ENCODE results near the gene PLA2G15.
A peak's percentile ranks its signal among the peaks of the same experiment; 100 is the strongest.

PLA2G15 gene

DNA sequence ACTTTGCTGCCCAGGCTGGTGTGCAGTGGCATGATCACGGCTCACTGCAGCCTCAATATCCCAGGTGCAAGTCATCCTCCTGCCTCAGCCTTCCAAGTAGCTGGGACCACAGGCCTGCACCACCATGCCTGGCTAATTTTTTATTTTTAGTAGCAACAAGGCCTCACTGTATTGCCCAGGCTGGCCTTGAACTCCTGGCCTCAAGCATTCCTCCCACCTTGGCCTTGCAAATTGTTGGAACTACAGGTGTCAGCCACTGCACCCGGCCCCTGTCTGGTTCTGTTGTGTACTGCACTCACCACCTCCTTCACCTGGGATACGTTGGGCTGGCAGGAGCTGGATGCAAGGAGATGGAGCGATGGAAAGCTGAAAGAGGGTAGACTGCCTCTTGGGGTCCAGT, 8.5 kb downstream of the PLA2G15 start:
- DNase-seq (ENCODE audit: low read depth in 2 of 2): no peak

DNA sequence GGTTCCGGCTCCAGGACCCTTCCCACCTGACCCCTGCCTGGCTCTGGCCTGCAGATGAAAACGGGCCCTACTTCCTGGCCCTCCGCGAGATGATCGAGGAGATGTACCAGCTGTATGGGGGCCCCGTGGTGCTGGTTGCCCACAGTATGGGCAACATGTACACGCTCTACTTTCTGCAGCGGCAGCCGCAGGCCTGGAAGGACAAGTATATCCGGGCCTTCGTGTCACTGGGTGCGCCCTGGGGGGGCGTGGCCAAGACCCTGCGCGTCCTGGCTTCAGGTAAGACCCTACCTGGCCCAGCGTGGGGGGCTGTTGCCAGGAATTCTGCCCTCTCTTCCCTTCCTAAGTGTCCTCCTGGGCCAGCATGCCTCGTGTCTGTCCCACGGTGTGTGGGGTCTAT, 10.5 kb downstream of the PLA2G15 start:
- DNase-seq (ENCODE audit: low read depth in 2 of 2): no peak

DNA sequence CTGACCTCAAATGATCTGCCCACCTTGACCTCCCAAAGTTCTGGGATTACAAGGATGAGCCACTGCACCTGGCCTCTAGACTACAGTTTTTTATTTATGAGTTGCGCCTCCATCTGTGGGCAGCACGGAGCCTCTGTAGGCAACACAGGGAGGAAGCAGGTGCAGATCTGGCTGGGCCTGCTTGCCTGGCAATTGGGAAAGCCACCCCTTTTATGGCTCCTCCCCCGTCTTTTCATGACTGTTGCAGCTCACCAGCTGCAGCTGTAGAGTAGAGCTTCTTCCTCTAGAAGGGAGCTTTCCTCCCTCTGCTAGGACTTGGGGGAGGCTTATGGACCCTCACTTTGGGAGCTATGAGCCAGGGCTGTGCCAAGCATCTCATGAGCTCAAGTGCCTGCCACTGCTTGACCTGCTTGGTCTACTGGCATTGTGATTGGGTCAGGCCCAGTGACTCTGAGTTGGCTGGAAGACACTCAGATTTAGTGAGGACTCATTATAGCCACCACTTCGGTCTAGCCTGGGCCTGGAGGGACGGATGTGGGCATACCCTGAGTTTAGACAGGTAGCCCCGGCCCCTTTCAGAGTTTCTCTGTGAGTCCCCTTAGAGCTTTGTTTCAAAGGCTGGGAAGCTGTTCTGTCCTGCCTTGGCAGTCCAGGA, 12.2 kb downstream of the PLA2G15 start:
- DNase-seq (ENCODE audit: low read depth in 2 of 2): no peak

DNA sequence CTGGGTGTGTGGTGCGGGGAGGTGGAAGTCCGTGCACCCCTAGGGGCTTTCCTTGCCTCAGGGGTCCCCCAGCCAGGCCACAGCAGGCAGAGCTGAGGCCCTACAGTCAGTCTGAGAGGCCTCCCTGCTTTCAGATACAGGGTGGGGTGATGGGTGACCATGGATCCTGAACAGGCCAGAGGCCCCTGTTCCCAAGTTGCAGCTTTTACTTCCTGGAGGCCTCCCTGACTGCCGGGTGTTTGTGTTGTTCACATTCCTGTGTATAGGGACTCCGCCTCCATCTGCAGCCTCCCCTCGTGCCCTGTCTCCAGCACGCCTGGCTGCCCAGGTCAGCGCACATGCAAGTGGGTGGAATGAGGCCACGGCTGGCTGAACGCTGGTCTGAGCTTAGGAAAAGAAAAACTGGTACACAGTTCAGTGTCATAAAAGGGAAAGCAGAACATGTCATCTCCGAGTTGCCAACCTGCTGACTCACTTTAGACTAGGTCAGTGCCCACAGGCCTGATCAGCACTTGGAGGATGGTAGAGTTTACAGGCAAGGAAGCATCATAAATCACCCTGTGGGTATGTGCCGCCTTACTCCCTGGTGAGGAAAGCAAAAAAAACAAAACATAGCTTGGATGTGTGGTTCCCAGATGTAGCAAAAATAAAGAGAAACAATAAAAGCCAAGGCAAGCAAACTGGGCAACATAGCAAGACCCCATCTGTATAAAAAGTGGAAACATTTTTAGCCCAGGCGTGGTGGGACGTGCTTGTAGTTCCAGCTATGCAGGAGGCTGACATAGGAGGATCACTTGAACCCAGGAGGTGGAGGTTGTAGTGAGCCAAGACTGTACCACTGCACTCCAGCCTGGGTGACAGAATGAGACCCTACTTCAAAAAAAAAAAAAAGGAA, 13.0 kb downstream of the PLA2G15 start:
- no peak for DNase-seq (ENCODE audit: low read depth in 2 of 2)

DNA sequence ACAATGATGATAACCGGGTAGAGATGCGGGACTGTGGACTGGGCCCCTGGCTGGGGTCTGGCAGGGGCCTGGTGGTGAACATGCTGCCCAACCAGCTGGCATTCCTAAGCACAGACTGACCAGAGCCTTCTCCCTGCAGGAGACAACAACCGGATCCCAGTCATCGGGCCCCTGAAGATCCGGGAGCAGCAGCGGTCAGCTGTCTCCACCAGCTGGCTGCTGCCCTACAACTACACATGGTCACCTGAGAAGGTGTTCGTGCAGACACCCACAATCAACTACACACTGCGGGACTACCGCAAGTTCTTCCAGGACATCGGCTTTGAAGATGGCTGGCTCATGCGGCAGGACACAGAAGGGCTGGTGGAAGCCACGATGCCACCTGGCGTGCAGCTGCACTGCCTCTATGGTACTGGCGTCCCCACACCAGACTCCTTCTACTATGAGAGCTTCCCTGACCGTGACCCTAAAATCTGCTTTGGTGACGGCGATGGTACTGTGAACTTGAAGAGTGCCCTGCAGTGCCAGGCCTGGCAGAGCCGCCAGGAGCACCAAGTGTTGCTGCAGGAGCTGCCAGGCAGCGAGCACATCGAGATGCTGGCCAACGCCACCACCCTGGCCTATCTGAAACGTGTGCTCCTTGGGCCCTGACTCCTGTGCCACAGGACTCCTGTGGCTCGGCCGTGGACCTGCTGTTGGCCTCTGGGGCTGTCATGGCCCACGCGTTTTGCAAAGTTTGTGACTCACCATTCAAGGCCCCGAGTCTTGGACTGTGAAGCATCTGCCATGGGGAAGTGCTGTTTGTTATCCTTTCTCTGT, 14.0 kb downstream of the PLA2G15 start:
- DNase-seq (ENCODE audit: low read depth in 2 of 2): no peak

DNA sequence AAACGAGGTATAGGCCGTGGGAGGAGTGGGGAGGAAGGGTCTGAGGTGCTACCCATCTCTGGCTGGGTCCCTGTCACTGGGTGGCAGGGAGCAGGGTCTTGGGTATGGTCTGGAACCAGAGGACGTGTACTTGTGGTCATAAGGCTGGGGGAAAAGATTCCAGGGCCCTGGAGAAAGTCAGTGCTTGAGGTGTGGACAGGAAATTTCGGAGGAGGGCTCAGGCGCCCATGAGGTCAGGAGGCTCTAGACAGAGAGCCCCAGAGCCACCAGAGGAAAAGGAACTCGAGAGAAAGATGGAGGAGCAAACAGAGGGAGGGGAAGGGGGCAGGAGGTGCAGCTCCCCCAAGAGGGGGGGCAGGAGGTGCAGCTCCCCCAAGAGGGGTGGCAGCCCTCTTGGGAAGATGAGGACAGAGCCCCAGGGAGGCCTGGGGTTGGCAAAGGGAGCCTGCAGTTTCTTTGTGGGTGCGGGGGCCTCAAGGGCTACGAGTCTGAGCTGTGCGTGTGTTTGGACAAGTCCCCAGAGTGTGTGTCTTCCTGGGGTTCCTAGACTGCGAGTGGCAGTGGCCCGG, 18.5 kb downstream of the PLA2G15 start:
- no peak for DNase-seq (ENCODE audit: low read depth in 2 of 2)

DNA sequence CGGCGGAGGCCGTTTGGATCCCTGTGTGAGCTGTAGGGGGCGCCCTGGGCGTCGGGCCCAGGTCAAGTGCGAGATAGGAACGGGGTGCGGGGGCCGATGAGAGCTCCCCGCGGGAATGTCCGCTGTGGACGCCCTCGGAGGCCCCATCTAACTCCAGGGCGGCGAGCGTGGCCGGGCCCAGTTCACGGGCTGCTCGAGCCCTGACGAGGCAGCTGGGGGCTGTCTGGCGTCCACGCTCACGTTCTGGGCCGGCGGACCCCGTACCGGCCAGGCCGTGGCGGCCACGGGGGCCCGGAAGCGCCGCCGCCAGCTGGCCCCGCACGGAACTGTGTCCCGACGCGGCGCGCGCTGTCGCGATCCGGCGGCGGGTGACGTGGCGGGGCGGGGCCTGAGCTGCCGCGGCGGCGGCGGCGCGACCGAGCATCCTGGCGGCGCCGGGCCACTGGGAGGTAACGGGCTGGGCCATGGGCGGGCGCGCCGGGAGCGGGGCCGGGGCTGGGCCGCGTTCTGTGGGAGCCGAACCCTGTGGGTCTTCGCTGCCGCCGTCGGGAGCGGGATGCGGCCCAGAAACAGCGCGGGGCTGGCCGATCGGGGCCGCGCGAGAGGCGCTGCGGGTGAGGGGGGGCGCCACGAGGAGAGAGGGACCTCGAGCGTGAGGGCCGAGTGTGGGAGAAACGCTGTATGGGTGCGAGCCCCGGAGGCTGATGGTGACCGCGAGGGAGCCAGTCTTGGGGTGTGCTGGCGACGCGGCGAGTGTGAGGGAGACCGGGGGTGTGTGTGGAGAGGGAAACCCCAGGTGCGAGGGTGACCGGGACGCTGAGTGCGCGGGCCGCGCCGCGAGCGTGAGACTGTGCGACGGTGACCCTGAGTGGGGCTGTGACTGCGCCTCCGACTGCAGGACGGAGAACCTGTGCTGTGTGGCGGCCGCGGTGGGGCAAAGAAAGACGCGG, 19.2 kb downstream of the PLA2G15 start, which contains the start of gene SLC7A6:
Gene SLC7A6 (plus strand): TSS at position 399 of the 950 bp plus-strand sequence. CDS start 10,201 bp downstream, outside the sequence.
- DNase-seq (ENCODE audit: low read depth in 2 of 2): peak; percentile 66

DNA sequence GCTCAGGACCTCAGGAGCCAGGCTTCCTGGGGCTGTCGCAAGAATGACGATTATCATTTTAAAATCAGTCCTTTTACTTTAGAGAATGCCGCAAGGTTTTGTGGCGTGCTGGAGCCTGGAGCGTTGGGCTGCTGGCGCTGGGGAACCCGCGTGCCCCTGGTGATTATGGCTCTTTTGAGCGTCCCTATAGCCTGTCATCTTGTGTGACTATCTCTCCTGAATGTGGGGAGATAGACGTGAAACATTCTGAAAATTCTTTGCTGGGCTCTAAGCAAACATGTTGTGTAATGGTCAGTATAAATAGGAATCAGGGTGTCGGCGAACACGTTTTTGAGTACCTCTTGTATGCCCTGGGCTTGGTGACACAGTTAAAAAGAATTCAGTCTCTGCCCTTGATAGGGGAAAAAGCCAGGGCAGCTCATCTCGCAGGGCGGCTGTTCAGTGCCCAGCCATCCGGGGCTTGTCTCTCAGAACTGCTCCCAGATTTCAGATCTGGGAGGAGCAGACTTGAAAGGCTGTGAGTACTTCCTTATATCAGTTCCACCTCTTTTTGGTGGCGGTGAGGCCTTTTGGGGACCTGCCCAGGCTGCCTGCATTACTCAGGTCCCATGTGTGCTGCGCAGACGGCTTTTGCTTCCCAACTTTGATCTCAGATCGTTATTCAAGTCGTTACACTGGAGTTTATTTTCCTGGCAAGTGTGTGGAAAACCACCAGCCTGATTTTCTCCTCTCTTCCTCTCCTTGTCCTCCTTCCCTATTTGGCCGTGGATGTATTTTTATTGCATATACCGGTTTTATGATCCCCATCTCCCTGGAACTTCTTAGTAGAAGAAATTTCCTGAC, 20.1 kb downstream of the PLA2G15 start:
- DNase-seq (ENCODE audit: low read depth in 2 of 2): no peak

DNA sequence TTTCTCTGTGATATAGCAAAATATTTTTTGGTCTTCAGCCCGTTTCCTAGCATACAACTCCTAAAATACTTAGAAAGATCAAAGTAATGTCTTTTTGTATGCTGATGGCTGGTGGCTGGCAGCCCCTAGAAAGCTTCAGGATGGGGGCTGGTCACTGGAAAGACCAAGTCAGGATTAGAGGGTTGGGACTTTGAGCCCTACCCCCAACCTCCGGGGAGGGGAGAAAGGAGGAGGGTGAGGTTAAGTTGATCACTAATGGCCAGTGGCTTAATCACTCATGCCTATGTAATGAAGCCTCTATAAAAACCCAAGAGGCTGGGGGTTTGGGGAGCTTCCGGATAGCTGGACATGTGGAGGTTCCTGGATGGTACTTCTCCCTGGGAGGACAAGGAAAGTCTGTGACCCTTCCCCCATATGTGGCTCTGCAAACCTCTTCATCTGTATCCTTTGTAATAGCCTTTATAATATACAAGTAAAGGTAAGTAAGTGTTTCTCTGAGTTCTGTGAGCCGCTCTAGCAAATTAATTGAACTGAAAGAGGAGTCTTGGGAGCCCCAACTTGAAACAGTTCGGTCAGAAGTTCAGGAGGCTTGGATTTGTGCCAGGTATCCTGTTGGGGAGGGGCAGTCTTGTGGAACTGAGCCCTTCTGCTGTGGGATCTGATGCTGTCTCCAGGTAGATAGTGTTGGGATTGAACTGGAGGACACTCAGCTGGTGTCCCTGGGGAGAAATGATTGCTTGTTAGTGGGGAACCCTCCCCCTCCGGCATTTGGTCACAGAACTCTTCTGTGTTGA, 22.6 kb downstream of the PLA2G15 start:
- DNase-seq (ENCODE audit: low read depth in 2 of 2): no peak

DNA sequence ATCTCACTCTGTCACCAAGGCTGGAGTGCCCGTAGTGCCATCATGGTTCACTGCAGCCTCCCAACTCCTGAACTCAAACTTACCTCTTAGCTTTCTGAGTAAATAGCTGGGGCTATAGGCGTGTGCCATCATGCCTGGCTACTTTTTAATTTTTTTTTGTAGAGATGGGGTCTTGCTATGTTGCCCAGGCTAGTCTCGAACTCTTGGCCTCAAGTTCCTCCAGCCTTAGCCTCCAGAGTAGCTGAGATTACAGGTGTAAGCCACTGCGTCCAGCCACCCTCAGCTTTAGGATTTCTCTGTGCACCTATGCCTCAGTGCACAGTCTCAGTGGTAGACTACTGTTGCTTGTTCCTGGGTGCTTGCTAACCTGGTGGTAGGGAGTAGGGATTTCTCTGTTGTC, 24.6 kb downstream of the PLA2G15 start:
- no peak for DNase-seq (ENCODE audit: low read depth in 2 of 2)

DNA sequence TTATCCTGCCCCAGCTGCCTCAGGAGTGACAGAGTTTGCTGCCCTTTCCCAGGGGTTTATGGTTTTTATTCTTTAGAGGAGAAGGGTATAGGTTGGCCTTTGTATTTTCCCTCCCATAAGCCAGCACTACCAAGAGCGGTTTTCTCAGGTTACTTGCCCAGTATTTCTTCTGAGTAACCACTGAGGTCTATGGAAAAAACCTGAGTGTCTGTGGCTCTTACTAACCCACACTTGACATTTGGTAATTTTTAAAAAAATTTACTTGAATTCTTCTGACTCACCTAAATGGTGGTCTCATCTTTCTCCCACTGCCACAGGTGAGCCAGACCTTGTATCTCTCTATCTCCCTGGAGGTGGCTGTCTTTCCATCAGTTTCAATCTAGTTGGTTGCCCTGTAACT, 25.2 kb downstream of the PLA2G15 start:
- no peak for DNase-seq (ENCODE audit: low read depth in 2 of 2)

DNA sequence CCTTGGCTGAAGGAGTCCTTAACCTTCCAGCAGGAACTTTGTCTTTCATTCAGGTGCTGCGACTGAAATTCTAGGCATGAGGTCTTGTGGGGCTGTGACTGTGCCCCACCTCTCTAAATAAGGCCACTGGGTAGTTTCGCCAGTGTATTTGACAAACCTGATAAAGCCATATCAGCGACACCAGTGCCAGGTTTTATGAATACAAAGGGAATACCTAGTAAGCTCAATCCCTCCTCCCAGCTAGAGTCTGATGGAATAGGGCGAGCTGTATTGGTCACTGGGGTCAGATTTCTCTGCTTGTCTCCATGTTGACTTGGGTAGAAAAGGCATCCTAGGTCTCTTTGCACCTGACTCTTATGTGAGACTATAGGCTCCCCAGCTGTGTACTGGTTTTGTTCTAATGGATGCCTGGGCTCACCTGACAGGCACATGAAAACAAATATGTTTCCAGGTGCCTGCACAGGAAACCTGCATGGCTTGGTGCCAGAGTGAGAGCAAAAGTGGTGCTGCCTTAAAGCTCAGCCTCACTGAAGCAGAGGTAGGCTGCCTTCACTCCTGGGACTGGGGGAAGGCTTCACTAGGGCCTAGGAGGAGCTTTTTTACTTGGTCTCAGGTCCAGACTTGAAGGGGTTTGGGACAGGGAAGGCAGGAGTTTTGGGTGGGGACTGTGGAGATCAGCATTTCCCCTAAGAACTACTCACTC, 27.5 kb downstream of the PLA2G15 start:
- no peak for DNase-seq (ENCODE audit: low read depth in 2 of 2)

DNA sequence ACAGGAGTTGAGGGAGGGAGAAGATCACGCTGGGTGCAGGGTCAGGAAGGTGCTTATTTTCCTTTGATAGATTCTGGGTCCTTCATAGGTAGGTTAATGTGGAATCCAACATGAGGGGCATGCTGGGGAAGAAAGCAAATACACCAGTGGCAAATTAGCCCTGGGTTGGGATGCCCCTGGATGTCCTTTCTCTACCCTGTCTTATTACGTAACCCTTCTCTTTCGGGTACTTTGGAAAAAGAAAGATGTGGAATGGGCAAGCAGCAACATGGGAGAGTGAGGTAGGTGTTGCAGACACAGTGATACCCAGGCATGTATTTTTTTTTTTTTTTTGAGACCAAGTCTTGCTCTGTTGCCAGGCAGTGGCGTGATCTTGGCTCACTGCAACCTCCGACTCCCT, 28.3 kb downstream of the PLA2G15 start:
- no peak for DNase-seq (ENCODE audit: low read depth in 2 of 2)

DNA sequence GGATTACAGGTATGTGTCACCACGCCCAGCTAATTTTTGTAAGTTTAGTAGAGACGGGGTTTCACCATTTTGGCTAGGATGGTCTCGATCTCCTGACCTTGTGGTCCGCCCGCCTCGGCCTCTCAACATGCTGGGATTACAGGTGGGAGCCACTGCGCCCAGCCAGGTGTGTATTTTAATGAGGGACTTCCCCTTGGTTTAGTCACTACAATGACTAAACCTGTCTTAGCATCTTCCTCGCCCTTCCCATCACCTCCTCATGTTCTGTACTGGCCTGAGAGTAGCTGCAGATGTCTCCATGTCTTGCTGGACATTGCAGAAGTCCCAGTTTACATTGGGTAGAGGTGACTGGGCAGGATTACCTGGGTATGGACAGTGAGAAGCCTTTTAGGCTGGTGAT, 28.7 kb downstream of the PLA2G15 start:
- no peak for DNase-seq (ENCODE audit: low read depth in 2 of 2)

DNA sequence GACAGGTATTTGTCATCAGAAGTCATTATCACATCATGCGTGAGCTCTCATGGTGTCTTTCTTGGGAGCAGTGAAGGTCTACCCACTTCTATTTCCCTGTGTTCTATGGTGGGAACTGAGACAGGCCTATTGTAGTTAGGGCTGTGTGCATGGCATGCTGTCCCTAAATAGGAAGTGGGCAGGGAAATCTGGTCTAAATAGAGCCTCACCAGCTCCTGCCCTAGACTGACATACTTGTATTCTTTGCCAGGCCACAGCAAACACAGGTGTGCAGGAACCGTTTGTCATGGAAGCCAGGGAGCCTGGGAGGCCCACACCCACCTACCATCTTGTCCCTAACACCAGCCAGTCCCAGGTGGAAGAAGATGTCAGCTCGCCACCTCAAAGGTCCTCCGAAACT, 29.3 kb downstream of the PLA2G15 start:
- DNase-seq (ENCODE audit: low read depth in 2 of 2): no peak

DNA sequence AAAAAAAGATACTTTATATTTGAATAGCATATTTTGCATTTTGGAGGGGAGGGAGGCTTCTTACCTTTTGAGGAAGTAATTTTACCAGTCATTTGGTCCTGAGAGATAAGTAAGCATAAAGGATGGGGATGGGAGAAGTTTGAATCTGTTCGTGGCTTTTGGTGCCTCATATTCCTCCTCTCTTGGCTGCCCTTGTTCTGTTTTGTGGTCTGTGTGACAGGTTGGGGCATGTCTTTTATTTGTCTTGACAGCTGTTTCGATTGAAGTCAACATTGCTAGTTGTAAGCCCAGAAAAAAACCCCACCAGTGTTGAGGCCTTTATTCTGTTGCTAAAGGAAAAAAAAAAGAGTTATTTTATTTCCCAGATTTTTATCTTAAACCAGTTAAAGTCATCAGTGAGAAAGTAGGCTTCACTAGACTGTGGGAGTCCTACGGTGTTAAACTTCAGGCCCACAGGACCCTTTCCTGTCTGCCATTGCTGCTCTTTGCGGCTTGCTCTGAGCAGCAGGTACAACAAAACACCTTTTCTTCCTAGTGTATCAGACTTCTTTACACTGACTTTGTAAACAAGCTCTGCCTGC, 30.5 kb downstream of the PLA2G15 start:
- DNase-seq (ENCODE audit: low read depth in 2 of 2): no peak

DNA sequence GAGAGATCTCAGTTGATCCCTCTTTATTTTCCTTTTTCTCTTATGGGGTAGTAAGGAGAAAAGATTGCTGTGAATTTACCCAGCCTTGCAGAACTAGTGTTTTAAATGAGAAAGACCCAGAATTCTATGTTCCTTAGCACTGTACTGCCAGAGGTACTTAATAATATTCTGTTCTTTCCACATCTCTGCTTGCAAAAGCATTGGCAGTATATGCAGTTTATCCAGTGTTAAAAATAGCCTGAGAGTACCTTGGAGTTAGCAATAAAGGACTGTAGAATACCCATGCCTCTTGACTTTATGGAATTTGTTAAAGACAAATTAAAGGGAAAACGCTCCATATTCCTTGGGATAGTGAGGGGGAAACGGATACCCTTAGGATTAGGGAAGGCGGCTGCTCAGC, 31.1 kb downstream of the PLA2G15 start:
- DNase-seq (ENCODE audit: low read depth in 2 of 2): no peak

Measured in stimulated activated CD8-positive, alpha-beta memory T cell treated with anti-CD3 and anti-CD28 coated beads, Interleukin-2, amount 100 ng/mL, for 1 hour (primary cell).